HK-2 (cell line): Measurements from ENCODE around the gene POLR2F.
"Not testable (repeated sequence)": the region's sequence is repeated elsewhere in the genome, so short reads cannot be mapped to it uniquely, and the experiment has no call there.

Experiments used
- DNase-seq: peaks from one replicate; pipeline ENCODE4 v3.0.0-alpha.2; 2018; ENCODE audit not compliant: unreplicated experiment

The POLR2F gene

DNA sequence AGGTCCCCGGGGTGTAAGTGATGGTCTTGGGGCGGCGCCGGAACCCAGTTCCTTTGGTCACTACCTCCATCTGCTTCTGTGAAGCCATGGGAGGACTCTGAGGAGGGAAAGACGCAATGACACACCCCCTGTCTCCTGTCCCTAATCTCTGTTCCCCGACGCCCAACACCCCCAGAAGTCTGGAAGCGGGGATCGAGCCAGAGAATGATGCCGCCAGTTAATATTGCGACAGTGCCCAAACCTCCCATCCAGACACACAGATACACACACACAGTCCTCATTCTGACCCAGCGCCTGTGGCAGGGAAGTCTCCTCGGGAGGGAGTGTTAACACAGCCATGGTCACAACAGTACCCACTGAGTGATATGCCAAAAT lies 450 bp upstream of the POLR2F start:
- DNase-seq: no peak

DNA sequence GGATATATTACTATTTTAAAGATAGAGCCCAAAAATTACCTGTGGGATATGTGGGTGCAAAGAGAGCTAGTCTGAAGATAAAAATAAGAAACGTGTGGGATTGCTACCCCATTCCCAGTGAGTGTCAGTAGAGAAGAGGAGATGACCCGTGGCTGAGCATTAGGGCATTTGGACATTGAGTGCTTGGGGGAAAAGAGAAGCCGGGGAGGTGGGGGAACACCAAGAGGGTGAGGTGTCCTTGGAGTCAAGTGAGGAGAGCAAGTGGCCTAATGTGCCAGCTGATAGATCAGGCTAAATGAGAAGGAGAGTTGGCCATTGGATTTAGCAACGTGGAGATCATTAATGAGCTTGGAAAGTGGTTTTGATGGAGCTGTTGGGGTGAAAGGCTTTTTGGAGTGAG lies 1.2 kb downstream of the POLR2F start:
- no peak for DNase-seq

DNA sequence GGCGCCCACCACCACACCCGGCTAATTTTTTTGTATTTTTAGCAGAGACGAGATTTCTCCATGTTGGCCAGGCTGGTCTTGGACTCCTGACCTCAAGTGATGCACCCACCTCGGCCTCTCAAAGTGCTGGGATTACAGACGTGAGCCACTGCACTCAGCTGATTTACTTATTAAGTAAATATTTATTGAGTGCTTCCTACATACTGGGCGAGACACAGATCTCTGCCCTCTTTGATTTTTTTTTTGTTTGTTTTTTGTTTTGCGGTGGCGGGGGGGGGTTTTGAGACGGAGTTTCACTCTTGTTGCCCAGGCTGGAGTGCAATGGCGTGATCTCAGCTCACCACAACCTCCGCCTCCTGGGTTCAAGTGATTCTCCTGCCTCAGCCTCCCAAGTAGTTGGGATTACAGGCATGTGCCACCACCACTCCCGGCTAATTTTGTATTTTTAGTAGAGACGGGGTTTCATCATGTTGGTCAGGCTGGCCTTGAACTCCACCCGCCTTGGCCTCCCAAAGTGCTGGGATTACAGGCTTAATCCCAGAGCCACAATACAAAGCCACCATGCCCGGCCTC lies 2.4 kb downstream of the POLR2F start:
- not testable (repeated sequence) for DNase-seq

DNA sequence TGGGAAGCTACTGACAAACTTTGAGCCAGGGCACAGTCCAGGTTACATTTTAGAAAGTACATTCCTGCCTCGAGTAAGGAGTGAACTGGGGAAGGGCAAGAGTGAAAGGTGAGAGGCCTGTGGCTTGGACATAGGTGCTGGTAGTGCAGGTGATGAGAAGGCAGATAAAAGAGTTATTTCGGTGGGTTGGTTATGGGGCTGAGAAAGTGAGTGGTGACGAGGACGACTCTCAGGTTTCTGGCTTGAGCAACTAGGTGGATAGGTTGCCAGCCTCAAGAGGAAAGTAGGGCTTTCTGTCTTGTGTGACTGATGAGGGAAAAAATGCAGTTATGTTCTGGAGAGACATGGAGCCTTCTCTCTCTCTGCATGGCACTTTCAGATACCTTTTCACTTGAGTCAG lies 3.7 kb downstream of the POLR2F start:
- DNase-seq: no peak

DNA sequence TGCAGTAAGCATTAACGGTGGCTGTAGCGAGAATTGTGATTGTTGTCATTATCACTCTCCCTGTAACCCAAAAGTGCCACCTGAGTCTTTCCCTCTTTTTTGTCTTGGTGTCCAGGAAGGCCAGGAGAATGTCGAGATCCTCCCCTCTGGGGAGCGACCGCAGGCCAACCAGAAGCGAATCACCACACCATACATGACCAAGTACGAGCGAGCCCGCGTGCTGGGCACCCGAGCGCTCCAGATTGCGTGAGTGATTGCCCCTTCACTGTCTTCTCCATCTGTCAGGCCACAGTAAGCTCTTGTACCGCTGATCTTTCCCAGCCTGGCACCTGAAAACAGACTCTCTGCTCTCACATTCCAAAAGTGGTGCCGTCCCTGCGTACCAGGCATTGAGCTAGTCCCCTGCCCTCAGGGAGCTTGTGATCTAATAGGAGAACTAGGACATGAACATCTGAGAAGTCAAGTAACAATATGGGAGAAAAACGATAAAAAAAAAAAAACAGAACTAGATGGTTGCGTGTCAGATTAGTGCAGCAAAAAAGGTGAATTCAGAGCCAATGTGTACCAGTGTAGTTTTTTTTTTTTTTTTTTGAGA lies 5.8 kb downstream of the POLR2F start:
- DNase-seq: no peak

DNA sequence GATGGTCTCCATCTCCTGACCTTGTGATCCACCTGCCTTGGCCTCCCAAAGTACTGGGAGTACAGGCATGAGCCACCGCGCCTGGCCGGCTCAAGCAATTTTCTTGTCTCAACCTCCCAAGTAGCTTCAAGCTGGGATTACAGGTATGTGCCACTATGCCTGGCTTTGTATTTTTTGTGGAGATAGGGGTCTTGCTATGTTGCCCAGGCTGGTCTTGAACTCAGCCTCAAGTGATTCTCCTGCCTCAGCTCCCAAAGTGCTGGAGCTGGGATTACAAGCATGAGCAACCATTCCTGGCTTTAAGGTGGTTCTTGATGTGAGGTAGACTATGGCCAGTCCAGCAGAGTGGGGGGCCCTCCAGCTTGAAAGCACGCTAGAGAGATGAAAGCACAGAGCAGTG lies 7.6 kb downstream of the POLR2F start:
- no peak for DNase-seq

DNA sequence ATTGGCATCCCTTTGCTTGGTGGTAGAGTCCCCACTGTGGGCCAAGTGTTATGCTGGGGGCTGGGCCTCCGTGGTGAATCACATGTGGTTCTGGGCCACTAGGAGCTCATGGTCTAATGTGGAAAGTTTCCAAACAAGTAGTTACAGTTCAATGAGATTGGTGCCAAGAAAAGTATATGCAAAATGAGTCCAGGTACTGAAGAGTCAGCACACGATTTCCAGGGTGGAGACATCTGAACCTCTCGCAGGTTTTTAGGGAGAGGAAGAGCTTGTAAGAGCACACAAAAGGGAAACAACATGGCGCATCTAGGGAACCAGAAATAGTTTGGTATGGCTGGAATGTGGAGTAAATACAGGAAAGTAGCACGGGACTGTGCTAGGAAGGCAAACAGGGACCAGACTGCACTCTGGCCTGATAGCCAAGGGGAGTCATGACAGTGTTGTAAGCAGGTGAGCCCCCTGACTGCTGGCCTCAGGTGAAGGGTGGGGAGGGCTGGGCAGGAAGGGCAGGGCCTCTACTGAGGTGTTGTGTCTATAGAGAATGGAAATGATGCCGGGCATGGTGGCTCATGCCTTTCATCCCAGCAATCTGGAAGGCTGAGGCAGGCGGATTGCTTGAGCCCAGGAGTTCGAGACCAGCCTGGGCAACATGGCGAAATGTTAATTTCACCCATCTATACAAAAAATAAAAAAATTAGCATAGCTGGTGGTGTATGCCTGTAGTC lies 12.6 kb downstream of the POLR2F start:
- DNase-seq: no peak

DNA sequence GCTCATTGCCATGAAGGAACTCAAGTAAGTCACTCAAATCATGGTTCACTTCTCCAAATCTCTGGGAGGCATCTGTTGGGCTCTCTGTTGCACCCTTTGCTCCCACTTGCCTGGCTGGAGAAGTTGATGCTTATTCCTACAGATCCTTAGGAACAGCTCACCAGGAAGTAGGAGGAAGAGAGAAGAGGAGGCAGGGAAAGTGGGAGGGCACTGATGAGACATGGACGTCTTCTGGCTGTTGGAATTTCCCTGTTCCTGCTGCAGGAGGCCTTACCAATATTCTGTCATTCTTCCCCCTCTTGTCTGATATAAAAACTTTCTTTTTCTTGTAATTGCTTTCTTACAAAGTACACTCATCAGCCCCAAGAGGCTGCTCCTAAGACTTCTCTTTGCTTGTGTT lies 13.6 kb downstream of the POLR2F start:
- no peak for DNase-seq

DNA sequence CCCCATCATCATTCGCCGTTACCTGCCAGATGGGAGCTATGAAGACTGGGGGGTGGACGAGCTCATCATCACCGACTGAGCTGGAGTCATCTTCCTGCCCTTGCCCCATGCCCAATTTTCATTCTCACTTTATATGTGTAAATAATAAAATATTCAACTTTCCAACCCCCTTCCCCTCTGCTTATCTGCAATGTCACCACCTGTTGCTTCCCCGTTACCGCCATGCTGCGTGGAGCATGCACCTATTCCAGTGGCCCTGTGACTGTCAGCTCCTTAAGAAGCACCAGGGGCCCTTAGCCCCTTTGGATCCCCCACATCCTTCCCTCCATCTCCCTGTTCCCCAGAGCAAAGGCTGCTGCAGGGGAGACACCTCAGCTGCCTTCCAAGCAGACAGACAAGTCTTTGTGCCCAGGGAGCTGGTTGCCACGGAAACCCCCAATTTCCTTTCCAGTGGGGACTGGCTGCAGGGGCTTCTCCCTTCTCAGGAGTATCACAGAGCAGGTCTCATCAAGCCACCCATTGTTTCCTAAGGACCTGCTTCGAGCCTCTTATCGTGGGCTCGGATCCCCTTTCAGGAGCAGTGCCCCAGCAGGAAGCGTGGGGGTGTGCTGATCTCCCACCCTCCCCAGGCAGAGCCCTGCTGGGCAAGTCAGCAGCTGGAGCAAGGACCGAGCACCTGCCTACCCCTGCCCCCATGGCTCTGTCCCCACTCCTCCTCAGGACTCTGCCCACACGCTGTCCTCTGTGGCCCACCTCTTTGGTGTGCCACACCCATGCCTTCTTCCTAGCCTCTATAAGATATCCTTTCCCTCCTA lies 14.3 kb downstream of the POLR2F start:
- no peak for DNase-seq

DNA sequence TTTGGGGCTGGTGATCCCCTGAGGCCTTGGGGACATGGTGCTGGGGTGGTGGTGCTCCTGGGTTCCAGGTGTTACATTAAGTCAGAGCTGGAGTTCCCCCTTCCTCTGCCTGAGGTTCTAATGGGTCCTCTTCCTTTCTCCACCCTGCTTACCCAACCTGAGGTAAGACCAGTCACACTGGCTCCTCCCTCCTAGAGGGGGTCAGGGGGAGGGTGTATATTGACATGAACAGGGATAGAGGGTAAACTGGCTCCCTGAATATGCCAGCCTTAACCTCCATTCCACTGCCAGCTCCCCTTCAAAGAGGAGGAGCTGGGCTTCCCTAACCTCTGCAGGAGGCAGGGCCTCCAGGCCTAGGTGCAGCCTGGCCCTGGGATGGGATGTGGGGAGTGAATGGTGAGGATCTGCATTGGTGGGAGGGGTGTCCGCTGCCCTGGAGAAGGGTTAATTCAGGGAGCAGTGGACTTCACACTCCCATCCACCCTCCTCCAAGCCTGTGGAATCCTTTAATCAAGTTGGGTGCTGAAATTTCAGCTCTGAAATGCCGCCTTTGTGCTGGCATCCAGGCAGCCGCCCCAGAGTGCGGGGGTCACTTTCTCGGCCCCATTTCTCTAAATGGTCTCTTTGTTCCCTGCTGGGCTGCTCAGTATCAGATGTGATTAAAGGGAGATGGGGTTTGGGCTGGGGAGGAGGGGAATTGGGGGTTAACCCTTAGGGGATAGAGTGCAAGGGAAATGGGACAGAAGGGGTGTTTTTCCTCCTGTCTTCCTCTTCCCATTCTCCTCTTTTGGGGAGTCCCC lies 15.2 kb downstream of the POLR2F start:
- DNase-seq: no peak

DNA sequence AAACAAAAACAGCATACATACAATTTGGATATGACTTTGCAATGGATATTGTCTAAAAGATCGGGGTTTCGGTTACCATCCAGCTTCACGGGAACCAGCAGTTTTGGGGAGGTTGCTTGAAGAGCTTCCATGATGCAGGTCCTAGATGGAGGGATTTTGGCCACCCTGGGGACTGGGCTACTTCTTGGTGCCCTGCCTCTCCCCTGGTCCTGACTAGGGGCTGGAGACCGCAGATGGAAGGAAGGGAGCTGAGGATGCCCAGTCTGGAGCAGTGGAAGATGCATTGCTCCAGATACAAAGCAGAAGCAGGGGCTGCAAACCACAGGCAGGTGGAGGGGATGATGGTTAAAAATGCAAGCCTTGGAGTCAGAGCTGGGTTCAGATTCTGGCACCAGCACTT lies 17.4 kb downstream of the POLR2F start:
- DNase-seq: no peak

DNA sequence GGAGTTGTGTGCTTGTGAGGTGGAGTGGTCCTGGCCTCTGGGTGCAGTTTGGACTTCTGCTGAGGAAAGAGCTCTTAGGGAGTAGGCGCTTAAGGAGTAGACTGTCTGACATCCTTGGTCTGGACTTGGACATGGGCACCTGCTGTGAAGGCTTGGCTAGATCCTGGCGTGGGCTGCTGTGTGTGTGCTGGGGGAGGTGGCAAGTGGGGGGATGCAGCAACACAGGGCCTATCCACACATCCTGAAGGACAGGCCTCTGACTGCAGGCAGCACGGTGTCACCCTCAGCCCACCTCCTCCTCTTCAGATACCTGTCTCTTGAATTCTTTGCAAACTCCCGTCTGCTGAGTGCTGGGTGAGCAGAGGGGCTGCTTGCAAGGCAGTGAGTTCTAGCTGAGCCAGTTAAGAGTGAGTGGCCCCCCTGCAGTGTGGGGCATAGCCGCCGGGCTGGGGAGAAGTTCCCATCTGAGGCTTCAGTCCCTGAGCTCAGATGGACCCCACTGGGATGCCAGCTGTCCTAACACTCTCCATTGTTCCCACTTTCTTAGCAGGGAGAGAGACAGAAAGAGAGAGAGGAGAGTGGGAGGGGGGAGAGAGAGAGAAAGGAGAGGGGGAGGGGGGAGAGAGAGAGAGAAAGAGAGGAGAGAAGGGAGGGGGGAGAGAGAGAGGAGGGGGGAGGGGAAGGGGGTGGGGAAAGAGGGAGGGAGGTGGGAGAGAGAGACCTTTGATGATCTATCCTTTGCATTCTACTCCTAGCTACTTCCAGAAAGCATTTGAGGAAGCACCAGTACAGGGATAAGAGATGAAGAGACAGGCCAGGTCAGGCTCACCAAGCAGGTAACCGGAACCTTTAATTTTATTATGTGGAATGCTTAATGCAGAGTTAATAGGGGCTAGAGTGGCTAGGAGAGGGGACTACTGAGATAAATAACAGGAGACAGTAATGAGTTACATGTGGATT lies 18.3 kb downstream of the POLR2F start:
- no peak for DNase-seq

DNA sequence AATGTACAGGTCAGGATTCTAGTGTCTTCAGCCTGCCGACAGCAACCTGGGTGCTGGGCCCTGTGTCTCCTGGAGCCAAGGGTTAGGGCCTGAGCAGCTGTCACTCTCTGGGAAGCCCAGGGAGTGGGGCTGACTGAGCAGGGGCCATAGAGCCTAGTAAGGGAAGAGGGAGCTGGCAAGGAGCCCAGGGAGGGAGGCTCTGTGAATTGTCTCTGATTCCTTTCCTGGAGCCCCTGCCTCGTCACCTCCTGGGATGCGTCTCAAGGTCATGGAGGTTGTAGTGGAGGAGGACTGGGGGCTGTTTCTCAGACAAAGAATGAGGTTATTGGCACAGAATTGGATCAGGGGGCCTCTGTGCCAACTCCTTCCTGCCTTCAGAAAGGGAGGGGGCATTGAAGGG lies 19.0 kb downstream of the POLR2F start:
- no peak for DNase-seq

DNA sequence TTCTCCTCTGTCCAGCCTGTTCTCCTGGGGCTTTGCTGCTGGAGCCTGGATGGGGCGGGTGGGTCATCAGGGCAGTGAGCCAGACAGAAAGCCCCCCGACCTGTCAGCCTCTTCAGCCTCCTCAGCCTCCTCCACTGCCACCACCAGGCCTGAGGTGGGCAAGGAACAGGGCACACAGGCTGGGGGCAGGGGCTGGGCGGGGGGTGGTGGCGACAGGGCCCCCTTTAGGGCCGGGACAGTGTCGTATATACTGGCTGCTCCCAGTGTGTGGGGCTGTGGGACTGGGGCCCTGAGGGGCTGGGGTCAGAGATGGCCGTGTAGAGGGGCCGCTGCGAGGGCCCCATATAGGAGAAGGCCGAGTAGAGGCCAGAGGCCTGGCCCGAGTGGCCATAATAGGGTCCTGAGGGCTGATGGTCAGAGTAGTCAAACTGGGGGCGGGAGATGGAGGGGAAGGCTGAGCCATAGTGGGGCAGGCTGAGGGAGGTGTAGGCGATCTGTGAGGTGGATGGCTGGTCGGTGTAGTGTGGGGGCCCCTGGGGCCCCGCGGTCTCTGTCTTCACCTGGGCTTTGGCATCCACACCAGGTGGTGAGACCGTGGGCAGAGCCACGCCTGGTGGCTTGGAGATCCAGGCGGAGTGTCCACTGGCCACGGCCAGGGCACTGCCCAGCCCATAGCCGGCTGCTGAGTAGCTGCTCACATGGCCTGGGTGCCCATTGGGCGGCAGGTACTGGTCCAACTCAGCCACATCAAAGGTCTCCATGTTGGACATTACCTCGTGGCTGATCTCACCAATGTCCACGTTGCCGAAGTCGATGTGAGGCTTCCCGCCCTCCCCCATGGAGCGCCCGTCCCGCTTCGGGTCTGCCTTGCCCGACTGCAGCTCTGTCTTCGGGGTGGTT lies 20.0 kb downstream of the POLR2F start:
- no peak for DNase-seq

DNA sequence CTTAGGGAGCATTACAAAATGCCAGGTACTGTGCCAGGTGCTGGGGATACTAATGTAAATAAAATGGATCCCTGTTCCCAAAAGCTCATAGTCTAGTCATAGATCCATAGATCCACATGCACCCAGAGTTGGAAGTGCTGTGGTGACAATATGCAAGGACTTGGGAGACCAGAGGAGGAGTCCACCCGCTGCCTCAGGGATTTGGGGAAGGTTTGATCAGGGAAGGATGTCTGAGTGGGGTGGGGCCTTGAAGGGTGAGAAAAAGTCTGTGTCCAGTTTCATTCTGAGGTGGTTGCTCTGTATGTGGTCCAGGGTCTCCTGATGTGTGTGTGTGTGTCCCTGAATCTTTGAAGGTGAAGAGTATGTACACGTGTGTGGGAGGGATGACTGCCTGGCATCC lies 21.7 kb downstream of the POLR2F start:
- no peak for DNase-seq

DNA sequence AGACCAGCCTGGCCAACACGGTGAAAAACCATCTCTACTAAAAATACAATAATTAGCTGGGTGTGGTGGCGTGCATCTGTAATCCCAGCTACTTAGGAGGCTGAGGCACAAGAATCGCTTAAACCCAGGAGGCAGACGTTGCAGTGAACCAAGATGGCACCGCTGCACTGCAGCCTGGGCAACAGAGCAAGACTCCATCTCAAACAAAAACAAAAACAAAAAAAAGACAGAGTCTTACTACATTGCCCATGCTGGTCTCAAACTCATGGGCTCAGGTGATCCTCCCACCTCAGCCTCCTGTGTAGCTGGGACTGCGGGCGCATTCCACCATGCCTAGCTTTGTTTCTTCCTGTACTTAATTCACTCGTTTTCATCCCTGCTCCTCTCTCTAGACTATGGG lies 22.5 kb downstream of the POLR2F start:
- not testable (repeated sequence) for DNase-seq

DNA sequence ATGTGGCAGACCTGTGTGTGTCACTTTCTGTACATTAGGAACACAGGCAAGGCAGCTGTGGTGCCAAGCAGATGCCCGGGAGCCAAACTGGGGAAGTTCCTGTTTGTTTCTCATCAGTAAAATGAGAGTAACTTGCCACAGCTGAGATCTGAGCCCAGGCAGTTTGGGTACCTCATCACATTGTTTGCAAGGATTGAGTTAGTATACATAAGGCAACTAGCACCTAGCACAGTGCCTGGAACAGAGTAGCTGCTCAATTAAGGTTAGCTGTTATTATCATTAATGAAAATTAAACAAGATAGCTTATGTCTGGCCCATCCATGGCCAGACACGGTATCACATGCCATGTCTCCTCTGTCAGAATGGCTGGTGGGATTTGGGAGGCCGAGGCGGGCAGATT lies 23.0 kb downstream of the POLR2F start:
- DNase-seq: no peak

DNA sequence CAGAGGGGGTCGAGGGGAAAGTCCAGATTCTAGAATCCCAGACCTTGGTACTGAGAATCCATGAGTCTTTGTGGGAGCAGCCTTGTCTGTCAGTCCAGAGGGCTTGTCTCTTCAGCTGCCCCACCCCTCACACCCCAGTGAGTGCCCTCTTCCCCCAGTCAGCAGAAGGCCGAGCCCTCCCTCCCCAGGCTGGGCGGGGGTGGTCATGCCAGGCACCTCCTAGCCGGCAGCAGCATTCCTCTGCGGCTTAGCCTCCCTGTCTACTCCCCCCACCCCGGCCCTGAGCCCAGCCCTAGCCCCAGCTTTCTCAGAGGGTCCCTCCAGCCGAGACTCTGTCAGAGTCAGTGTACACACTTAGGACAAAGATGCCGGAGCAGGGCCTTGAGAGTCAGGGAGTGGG lies 26.3 kb downstream of the POLR2F start:
- DNase-seq: no peak

DNA sequence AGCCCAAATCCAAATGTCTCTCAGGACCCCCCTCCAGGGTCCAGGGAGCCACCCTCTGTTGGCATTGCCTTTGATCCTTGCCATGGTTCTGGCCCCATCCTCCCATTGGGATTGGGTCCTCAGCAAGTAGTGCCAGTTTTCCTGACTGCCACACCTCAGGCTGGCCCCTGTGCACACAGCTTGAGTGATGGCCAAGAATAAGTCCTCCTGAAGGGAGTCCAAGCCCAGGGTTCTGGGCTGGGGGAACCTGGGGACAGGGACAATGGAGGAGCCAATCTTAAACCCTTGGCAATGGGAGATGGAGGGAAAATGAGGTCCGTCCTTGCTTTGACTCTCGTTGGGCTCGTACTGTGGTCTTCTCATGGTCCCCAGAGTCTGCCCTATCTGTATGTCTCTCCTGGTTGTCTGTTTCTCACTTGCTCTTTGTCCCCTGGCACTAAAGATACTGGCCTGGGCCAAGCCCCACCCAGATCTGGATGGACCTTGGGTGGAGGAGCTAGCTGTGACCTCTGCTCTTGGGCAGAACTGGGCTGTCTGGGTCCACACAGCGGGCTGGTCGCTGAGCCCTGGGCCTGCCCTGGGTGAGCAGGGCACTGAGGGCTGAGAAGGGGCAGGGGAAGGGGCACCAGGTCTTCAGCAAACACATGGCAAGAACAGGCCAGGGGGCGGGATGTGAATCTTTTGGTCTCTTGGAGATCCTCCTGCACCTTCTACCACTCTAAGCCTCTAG lies 27.9 kb downstream of the POLR2F start:
- no peak for DNase-seq
